ENCODE data around the gene SETD2. TPM values are rescaled to one million over a fixed set of nuclear protein-coding genes. Genes with fewer than 3 reads are reported as not detected.

SETD2 gene
- total and polyA plus RNA-seq, 2 of the 8 experiments (the other 6 are each of a cell fraction or from before 2014, with no cell fraction given) = 15.7 to 46.3 TPM

DNA sequence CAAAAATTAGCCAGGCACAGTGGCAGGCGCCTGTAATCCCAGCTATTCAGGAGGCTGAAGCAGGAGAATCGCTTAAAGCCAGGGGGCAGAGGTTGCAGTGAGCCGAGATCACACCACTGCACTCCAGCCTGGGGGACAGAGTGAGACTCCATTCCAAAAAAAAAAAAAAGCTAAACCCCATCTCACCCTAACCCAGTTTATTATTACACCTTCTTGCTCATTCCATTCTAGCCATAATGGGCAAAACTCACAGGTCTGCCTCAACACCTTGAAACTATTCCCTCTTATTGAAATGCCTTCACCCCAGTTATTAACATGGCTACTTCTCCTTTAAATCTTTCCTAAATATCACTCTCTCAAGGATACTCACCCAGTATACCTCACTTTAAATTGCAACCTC is 4.1 kb downstream of the SETD2 start:
- H2BK15ac ChIP-seq (ENCODE audit: low read length) = no peak overlapping the region
- H2AFZ ChIP-seq (ENCODE audit: low read length) = no peak overlapping the region
- H3K9ac ChIP-seq (replicated peaks in 1 of 4; ENCODE audit: extremely low read depth in 1 of 4, low read depth in 3 of 4, low read length in 3 of 4) = no peak overlapping the region
- no peak overlapping the region for H4K8ac ChIP-seq (ENCODE audit: extremely low read depth, insufficient read depth, low read length)
- no peaks in the 10 kb centered on the region for H3K79me1 ChIP-seq (ENCODE audit: low read depth, low read length)
- H3K23ac ChIP-seq (ENCODE audit: insufficient read length) = no peak overlapping the region
- no peak overlapping the region for H2BK12ac ChIP-seq (ENCODE audit: low read depth, low read length)
- H3K4ac ChIP-seq (replicated peaks; ENCODE audit: insufficient read length, low read depth, low read length) = no peak overlapping the region
- H4K20me1 ChIP-seq (replicated peaks in 1 of 2; ENCODE audit: control insufficient read depth in 1 of 2, insufficient read depth in 2 of 2, low read length in 2 of 2) = peaks cover 9 to 10% of the 10 kb centered on the region in 2 experiments
- no peak for FAIRE-seq
- H4K5ac ChIP-seq (ENCODE audit: insufficient read length, low read depth, low read length) = no peak overlapping the region
- no peak overlapping the region for H2BK120ac ChIP-seq (replicated peaks; ENCODE audit: low read depth, low read length)
- no peak overlapping the region for H3K14ac ChIP-seq (ENCODE audit: insufficient read length)
- H2BK5ac ChIP-seq (ENCODE audit: low read depth, low read length) = no peak overlapping the region
- no peak overlapping the region for H3K56ac ChIP-seq (replicated peaks; ENCODE audit: insufficient read length, low read depth, low read length)
- H3K4me2 ChIP-seq (ENCODE audit: insufficient read depth in 1 of 2, low read depth in 2 of 2, low read length in 2 of 2) = peak overlapping the region in 1 of 2 experiments; percentile 37; a peak in 1 of 4 replicates
- H3K79me2 ChIP-seq (ENCODE audit: control insufficient read depth in 1 of 2, insufficient read depth in 2 of 2, low read length in 2 of 2) = peaks cover 42 to 86% of the 10 kb centered on the region in 2 experiments
- ChIA-PET POLR2A (ENCODE audit: partially characterized antibody) (interaction anchor here (0.6 to 1.5 kb wide), 7 partner anchors 11 to 531 kb away, joined by 3 to 5 read pairs (median 3); no protein-coding TSS in a partner anchor), CTCF (ENCODE audit: partially characterized antibody) (interaction anchor here (0.6 to 1.6 kb wide), 8 partner anchors 9 to 535 kb away, joined by 3 to 5 read pairs (median 3); no protein-coding TSS in a partner anchor)
- H3K27ac ChIP-seq (ENCODE audit: low read depth, low read length) = no peak overlapping the region
- no peaks in the 10 kb centered on the region for H3K9me3 ChIP-seq (ENCODE audit: insufficient read depth in 2 of 2, low read depth in 1 of 2, low read length in 1 of 2)
- DNase-seq (ENCODE audit: low read depth in 1 of 2, low spot score in 2 of 2) = no peak
- H3K23me2 ChIP-seq (ENCODE audit: low read depth, low read length) = peaks cover under 1% of the 10 kb centered on the region; the same call in 1 of the 2 replicates
- no peaks in the 10 kb centered on the region for H3K36me3 ChIP-seq (ENCODE audit: control insufficient read depth in 2 of 4, insufficient read depth in 4 of 4, low read length in 3 of 4)
- H3K18ac ChIP-seq (ENCODE audit: extremely low read depth, low read length) = no peak overlapping the region
- no peak overlapping the region for H2BK20ac ChIP-seq (ENCODE audit: low read length)
- H2AK5ac ChIP-seq (ENCODE audit: low read depth, low read length) = no peak overlapping the region
- peaks cover 2 to 8% (median 4%) of the 10 kb centered on the region in 4 experiments; a peak in 4 of 7 replicates for H3K4me1 ChIP-seq (replicated peaks in 1 of 4; ENCODE audit: control insufficient read depth in 3 of 4, insufficient read depth in 4 of 4, low read length in 3 of 4)
- WGBS, 2 experiments (ENCODE audit: extremely low coverage in 1 of 2, insufficient coverage in 1 of 2, insufficient read length in 1 of 2, insufficient replicate concordance in 2 of 2, low coverage in 1 of 2, low lambda C conversion rate in 2 of 2, missing lambda C conversion rate in 1 of 2) = 63% methylated on average over 3 of the region's 3 CpGs; no CpG with 5 or more reads in 1 of the 2 experiments
- H3K27me3 ChIP-seq (replicated peaks in 1 of 4; ENCODE audit: control insufficient read depth in 3 of 4, extremely low read depth in 1 of 4, insufficient read depth in 3 of 4, low read length in 3 of 4) = no peaks in the 10 kb centered on the region
- H3K4me3 ChIP-seq (ENCODE audit: extremely low read depth in 1 of 4, insufficient read depth in 2 of 4, low read depth in 3 of 4, low read length in 4 of 4) = no peak overlapping the region
- no peak overlapping the region for H4K91ac ChIP-seq (replicated peaks; ENCODE audit: insufficient read length, low read length)
- TF ChIP-seq SUZ12 (IDR thresholded peaks at IDR 0.05; ENCODE audit: low read length) (no peak), POLR2AphosphoS5 (IDR thresholded peaks at IDR 0.05; ENCODE audit: low read depth, low read length) (no peak), GTF2F1 (IDR thresholded peaks at IDR 0.05; ENCODE audit: borderline replicate concordance, low read depth, low read length) (no peak), RNF2 (IDR thresholded peaks at IDR 0.05; ENCODE audit: borderline replicate concordance, low read depth, low read length, missing control alignments, poor library complexity, severe bottlenecking) (no peak), BRCA1 (IDR thresholded peaks at IDR 0.05; ENCODE audit: low read depth, low read length) (no peak), POLR2A (IDR thresholded peaks at IDR 0.05; ENCODE audit: control extremely low read depth in 1 of 2, low read depth in 2 of 2, low read length in 2 of 2) (no peak), EZH2 (IDR thresholded peaks at IDR 0.05; ENCODE audit: low read depth, low read length, severe bottlenecking) (no peak), SIX5 (IDR thresholded peaks at IDR 0.05; ENCODE audit: low read depth, low read length) (no peak), CBX5 (IDR thresholded peaks at IDR 0.05; ENCODE audit: low read depth, low read length) (no peak), SAP30 (IDR thresholded peaks at IDR 0.05; ENCODE audit: insufficient read depth, insufficient replicate concordance, low read length) (no peak)
- TF ChIP-seq, protein P1, sequence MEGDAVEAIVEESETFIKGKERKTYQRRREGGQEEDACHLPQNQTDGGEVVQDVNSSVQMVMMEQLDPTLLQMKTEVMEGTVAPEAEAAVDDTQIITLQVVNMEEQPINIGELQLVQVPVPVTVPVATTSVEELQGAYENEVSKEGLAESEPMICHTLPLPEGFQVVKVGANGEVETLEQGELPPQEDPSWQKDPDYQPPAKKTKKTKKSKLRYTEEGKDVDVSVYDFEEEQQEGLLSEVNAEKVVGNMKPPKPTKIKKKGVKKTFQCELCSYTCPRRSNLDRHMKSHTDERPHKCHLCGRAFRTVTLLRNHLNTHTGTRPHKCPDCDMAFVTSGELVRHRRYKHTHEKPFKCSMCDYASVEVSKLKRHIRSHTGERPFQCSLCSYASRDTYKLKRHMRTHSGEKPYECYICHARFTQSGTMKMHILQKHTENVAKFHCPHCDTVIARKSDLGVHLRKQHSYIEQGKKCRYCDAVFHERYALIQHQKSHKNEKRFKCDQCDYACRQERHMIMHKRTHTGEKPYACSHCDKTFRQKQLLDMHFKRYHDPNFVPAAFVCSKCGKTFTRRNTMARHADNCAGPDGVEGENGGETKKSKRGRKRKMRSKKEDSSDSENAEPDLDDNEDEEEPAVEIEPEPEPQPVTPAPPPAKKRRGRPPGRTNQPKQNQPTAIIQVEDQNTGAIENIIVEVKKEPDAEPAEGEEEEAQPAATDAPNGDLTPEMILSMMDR (IDR thresholded peaks at IDR 0.05; ENCODE audit: control extremely low read depth in 1 of 3, insufficient read depth in 1 of 3, low read depth in 1 of 3, low read length in 3 of 3) = no peak

Measured in H1 (cell line).